Type B pancreatic cell (in vitro differentiated cells): ENCODE measurements around the gene CCDC3. TPM values are rescaled to one million over a fixed set of nuclear protein-coding genes. Genes with fewer than 3 reads are reported as not detected.

Source experiments
- DNase-seq: peaks from one replicate; pipeline ENCODE4 v3.0.0; 2021; ENCODE audit warnings: mixed read lengths; ENCODE audit not compliant: unreplicated experiment; ENCODE audit errors: extremely low spot score
- H3K27ac Mint-ChIP-seq: 2 replicates; pipeline ENCODE4 v1.8.0; 2021; ENCODE audit warnings: mild to moderate bottlenecking, mixed read lengths
- H3K27me3 Mint-ChIP-seq: 2 replicates; pipeline ENCODE4 v1.8.0; 2021; ENCODE audit warnings: mixed read lengths
- H3K36me3 Mint-ChIP-seq: 2 replicates; pipeline ENCODE4 v1.8.0; 2021; ENCODE audit warnings: mixed read lengths
- H3K4me1 Mint-ChIP-seq: one replicate; pipeline ENCODE4 v1.8.0; 2021; ENCODE audit warnings: mixed read lengths; ENCODE audit not compliant: unreplicated experiment
- H3K4me3 Mint-ChIP-seq: 2 replicates; pipeline ENCODE4 v1.8.0; 2021; ENCODE audit warnings: mild to moderate bottlenecking, mixed read lengths
- H3K9me3 Mint-ChIP-seq: 2 replicates; pipeline ENCODE4 v1.8.0; 2021; ENCODE audit warnings: mixed read lengths
- total RNA-seq: library from RNA; stranded (reverse); gene quantifications from 2 replicates; pipeline ENCODE4 v1.2.1, GENCODE V29; 2021; ENCODE audit warnings: low replicate concordance
- TF ChIP-seq, protein P1 (sequence below): fragments of 200-600 bp; sonication (generic); conservative IDR thresholded peaks from 2 replicates; pipeline ENCODE4 v1.5.0; 2021; ENCODE audit warnings: antibody characterized with exemption, mild to moderate bottlenecking

The CCDC3 gene
- total RNA-seq, 1 donor from 2014 or later: 17.6 TPM

DNA sequence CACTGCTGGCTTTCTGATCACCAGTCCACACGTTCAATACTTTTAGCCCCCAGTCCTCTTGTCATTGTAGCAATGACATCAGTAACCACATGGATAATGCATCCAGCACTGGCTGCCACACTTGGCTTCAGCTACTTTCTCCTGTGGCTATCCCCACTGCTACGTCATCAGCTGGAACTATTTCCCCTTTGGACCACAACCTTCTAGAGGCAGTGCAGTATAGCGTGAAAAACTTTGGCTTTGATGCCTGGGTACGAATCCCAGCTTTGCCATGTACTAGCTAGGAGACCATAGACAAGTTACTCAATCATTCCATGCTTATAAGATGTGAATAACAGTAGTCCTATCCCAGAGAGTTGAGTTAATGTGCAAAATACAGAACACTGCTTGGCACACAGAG is 63.2 kb downstream of the CCDC3 start:
- Mint-ChIP-seq H3K27ac (no peak overlapping the region), H3K27me3 (no peaks in the 10 kb centered on the region), H3K9me3 (no peaks in the 10 kb centered on the region), H3K4me1 (no peaks in the 10 kb centered on the region), H3K4me3 (no peak overlapping the region), H3K36me3 (no peaks in the 10 kb centered on the region)
- TF ChIP-seq, protein P1, sequence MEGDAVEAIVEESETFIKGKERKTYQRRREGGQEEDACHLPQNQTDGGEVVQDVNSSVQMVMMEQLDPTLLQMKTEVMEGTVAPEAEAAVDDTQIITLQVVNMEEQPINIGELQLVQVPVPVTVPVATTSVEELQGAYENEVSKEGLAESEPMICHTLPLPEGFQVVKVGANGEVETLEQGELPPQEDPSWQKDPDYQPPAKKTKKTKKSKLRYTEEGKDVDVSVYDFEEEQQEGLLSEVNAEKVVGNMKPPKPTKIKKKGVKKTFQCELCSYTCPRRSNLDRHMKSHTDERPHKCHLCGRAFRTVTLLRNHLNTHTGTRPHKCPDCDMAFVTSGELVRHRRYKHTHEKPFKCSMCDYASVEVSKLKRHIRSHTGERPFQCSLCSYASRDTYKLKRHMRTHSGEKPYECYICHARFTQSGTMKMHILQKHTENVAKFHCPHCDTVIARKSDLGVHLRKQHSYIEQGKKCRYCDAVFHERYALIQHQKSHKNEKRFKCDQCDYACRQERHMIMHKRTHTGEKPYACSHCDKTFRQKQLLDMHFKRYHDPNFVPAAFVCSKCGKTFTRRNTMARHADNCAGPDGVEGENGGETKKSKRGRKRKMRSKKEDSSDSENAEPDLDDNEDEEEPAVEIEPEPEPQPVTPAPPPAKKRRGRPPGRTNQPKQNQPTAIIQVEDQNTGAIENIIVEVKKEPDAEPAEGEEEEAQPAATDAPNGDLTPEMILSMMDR: no peak
- peak; percentile 10 for DNase-seq

- H3K27me3 Mint-ChIP-seq: no peaks in the 10 kb centered on the region
- DNase-seq: peak; percentile 4
- H3K4me3 Mint-ChIP-seq: no peak overlapping the region
- H3K36me3 Mint-ChIP-seq: no peaks in the 10 kb centered on the region
- TF ChIP-seq, protein P1: no peak
- H3K9me3 Mint-ChIP-seq: no peaks in the 10 kb centered on the region
- no peak overlapping the region for H3K27ac Mint-ChIP-seq
- H3K4me1 Mint-ChIP-seq: no peaks in the 10 kb centered on the region
Observed at GRCh38 chr10:12937527-12937926, 64.0 kb downstream of the CCDC3 start.

- TF ChIP-seq, protein P1: no peak
- H3K27me3 Mint-ChIP-seq: no peaks in the 10 kb centered on the region
- H3K4me3 Mint-ChIP-seq: no peak overlapping the region
- H3K36me3 Mint-ChIP-seq: no peaks in the 10 kb centered on the region
- H3K27ac Mint-ChIP-seq: no peak overlapping the region
- no peaks in the 10 kb centered on the region for H3K4me1 Mint-ChIP-seq
- H3K9me3 Mint-ChIP-seq: no peaks in the 10 kb centered on the region
- DNase-seq: no peak
Observed at GRCh38 chr10:12934777-12935176, 66.7 kb downstream of the CCDC3 start.

- peaks cover 12% of the 10 kb centered on the region for H3K36me3 Mint-ChIP-seq
- peak; percentile 20 for DNase-seq
- no peak overlapping the region for H3K4me3 Mint-ChIP-seq
- no peak overlapping the region for H3K27ac Mint-ChIP-seq
- peaks cover 4% of the 10 kb centered on the region for H3K9me3 Mint-ChIP-seq
- H3K27me3 Mint-ChIP-seq: no peaks in the 10 kb centered on the region
- TF ChIP-seq, protein P1: no peak
- no peaks in the 10 kb centered on the region for H3K4me1 Mint-ChIP-seq
Observed at GRCh38 chr10:12929381-12929780, 72.1 kb downstream of the CCDC3 start.

GRCh38 chr10:12928571-12928970 is 72.9 kb downstream of the CCDC3 start:
- TF ChIP-seq, protein P1: no peak
- Mint-ChIP-seq H3K36me3 (peaks cover 12% of the 10 kb centered on the region), H3K4me1 (no peaks in the 10 kb centered on the region), H3K27me3 (no peaks in the 10 kb centered on the region), H3K4me3 (no peak overlapping the region), H3K27ac (no peak overlapping the region), H3K9me3 (peaks cover 4% of the 10 kb centered on the region)
- peak; percentile 34 for DNase-seq

- Mint-ChIP-seq H3K36me3 (peaks cover 12% of the 10 kb centered on the region), H3K27me3 (no peaks in the 10 kb centered on the region), H3K4me1 (no peaks in the 10 kb centered on the region), H3K27ac (no peak overlapping the region), H3K4me3 (peak overlapping the region; percentile 5), H3K9me3 (peaks cover 4% of the 10 kb centered on the region)
- DNase-seq: no peak
- TF ChIP-seq, protein P1: no peak
Observed at GRCh38 chr10:12927896-12928295, 73.6 kb downstream of the CCDC3 start.
